ENCODE measurements around the gene CDH13.

Gene CDH13

GRCh38 chr16:83021045-83021444, 394.3 kb downstream of the CDH13 start:
- no peak overlapping the region for H3K27ac ChIP-seq (ENCODE audit: low read depth, low read length)
- H3K4me1 ChIP-seq (ENCODE audit: control insufficient read depth, insufficient read depth, low read length) = no peaks in the 10 kb centered on the region
- H3K36me3 ChIP-seq (ENCODE audit: control insufficient read depth, insufficient read depth, low read length) = no peaks in the 10 kb centered on the region
- 0 out of 2 replicates have a peak, but pooled peaks cover 3% of the 10 kb centered on the region for H3K9me3 ChIP-seq (ENCODE audit: control insufficient read depth, insufficient read depth, low read depth, low read length)
- H3K4me3 ChIP-seq (ENCODE audit: low read depth, low read length) = no peak overlapping the region
- no peak overlapping the region for H3K9ac ChIP-seq (ENCODE audit: low read length)
- H3K27me3 ChIP-seq (ENCODE audit: control insufficient read depth, insufficient read depth, low read length) = no peaks in the 10 kb centered on the region

- H3K9ac ChIP-seq (ENCODE audit: low read length) = no peak overlapping the region
- H3K4me3 ChIP-seq (ENCODE audit: low read depth, low read length) = no peak overlapping the region
- H3K27me3 ChIP-seq (ENCODE audit: control insufficient read depth, insufficient read depth, low read length) = no peaks in the 10 kb centered on the region
- H3K9me3 ChIP-seq (ENCODE audit: control insufficient read depth, insufficient read depth, low read depth, low read length) = 0 out of 2 replicates have a peak, but pooled peaks cover 3% of the 10 kb centered on the region
- no peaks in the 10 kb centered on the region for H3K4me1 ChIP-seq (ENCODE audit: control insufficient read depth, insufficient read depth, low read length)
- H3K36me3 ChIP-seq (ENCODE audit: control insufficient read depth, insufficient read depth, low read length) = no peaks in the 10 kb centered on the region
- no peak overlapping the region for H3K27ac ChIP-seq (ENCODE audit: low read depth, low read length)
These were observed 395.0 kb downstream of the CDH13 start for GRCh38 chr16:83021746-83022145.

DNA sequence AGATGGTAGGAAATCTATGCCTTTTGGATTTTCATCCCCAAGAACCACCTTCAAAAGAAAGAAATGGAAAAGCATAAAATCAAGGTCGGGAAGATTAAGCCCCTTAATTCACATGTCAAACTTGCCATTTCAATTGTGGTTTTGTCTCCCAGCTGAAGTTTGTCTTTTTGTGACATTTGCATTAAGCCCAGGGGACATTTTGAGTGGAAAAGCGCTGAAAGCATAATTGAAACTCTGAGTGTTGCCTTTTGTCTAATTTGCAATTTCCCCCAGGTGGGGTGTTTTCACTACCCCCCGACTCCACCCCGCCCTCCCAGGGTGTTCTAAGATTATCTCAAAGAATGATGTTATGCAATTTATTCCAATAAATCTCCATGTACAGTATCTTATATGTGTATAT, 396.2 kb downstream of the CDH13 start:
- H3K27me3 ChIP-seq (ENCODE audit: control insufficient read depth, insufficient read depth, low read length) = no peaks in the 10 kb centered on the region
- 0 out of 2 replicates have a peak, but pooled peaks cover 3% of the 10 kb centered on the region for H3K9me3 ChIP-seq (ENCODE audit: control insufficient read depth, insufficient read depth, low read depth, low read length)
- no peaks in the 10 kb centered on the region for H3K4me1 ChIP-seq (ENCODE audit: control insufficient read depth, insufficient read depth, low read length)
- H3K4me3 ChIP-seq (ENCODE audit: low read depth, low read length) = no peak overlapping the region
- H3K27ac ChIP-seq (ENCODE audit: low read depth, low read length) = no peak overlapping the region
- H3K9ac ChIP-seq (ENCODE audit: low read length) = no peak overlapping the region
- no peaks in the 10 kb centered on the region for H3K36me3 ChIP-seq (ENCODE audit: control insufficient read depth, insufficient read depth, low read length)

DNA sequence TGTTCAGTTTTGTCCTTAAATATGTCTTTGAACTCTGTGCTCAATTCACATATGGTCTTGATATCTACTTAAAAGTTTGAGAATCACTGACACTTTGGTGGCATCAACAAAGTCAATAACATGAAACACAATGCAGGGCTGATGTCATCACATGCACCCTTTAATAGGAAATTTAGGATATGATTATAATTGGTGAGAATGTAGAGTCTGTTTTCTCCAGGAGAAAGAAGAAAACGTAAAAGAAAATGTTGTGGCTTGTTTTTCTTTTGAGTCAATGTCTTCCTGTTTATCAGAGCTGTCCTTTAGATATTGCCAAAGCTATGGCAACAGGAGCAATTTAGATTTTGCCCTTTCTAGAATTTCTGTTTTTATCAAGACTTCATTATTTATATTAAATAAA, 396.9 kb downstream of the CDH13 start:
- no peaks in the 10 kb centered on the region for H3K36me3 ChIP-seq (ENCODE audit: control insufficient read depth, insufficient read depth, low read length)
- H3K27me3 ChIP-seq (ENCODE audit: control insufficient read depth, insufficient read depth, low read length) = no peaks in the 10 kb centered on the region
- H3K4me3 ChIP-seq (ENCODE audit: low read depth, low read length) = no peak overlapping the region
- no peak overlapping the region for H3K9ac ChIP-seq (ENCODE audit: low read length)
- no peaks in the 10 kb centered on the region for H3K4me1 ChIP-seq (ENCODE audit: control insufficient read depth, insufficient read depth, low read length)
- no peak overlapping the region for H3K27ac ChIP-seq (ENCODE audit: low read depth, low read length)
- 0 out of 2 replicates have a peak, but pooled peaks cover 3% of the 10 kb centered on the region for H3K9me3 ChIP-seq (ENCODE audit: control insufficient read depth, insufficient read depth, low read depth, low read length)

- Histone ChIP-seq H3K27ac (ENCODE audit: low read depth, low read length) (no peak overlapping the region), H3K36me3 (ENCODE audit: control insufficient read depth, insufficient read depth, low read length) (no peaks in the 10 kb centered on the region), H3K27me3 (ENCODE audit: control insufficient read depth, insufficient read depth, low read length) (no peaks in the 10 kb centered on the region), H3K9ac (ENCODE audit: low read length) (no peak overlapping the region), H3K9me3 (ENCODE audit: control insufficient read depth, insufficient read depth, low read depth, low read length) (0 out of 2 replicates have a peak, but pooled peaks cover 3% of the 10 kb centered on the region), H3K4me1 (ENCODE audit: control insufficient read depth, insufficient read depth, low read length) (no peaks in the 10 kb centered on the region), H3K4me3 (ENCODE audit: low read depth, low read length) (no peak overlapping the region)
These were observed 401.2 kb downstream of the CDH13 start for GRCh38 chr16:83027973-83028372.

DNA sequence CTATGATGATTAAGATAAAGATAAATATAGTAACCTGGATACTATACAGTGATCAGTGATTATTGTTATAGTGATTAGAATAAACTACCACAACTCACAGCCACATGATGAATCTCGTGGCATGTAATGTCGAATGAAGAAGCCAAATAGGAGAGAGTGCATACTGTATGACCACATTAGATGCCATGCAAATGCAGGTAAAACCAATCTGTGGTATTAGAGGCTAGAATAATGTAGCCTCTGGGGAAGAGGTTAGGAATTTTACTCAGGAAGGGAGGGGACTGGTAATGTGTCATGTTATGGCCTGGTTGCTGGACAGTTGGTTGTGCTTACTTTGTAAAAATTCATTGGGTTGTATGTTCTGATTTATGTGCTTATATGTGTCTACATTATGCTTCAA, 402.7 kb downstream of the CDH13 start:
- Histone ChIP-seq H3K36me3 (ENCODE audit: control insufficient read depth, insufficient read depth, low read length) (no peaks in the 10 kb centered on the region), H3K4me1 (ENCODE audit: control insufficient read depth, insufficient read depth, low read length) (no peaks in the 10 kb centered on the region), H3K27ac (ENCODE audit: low read depth, low read length) (no peak overlapping the region), H3K4me3 (ENCODE audit: low read depth, low read length) (no peak overlapping the region), H3K27me3 (ENCODE audit: control insufficient read depth, insufficient read depth, low read length) (no peaks in the 10 kb centered on the region), H3K9me3 (ENCODE audit: control insufficient read depth, insufficient read depth, low read depth, low read length) (0 out of 2 replicates have a peak, but pooled peaks cover 3% of the 10 kb centered on the region), H3K9ac (ENCODE audit: low read length) (no peak overlapping the region)

- H3K9me3 ChIP-seq (ENCODE audit: control insufficient read depth, insufficient read depth, low read depth, low read length) = no peaks in the 10 kb centered on the region
- no peak overlapping the region for H3K4me3 ChIP-seq (ENCODE audit: low read depth, low read length)
- H3K27me3 ChIP-seq (ENCODE audit: control insufficient read depth, insufficient read depth, low read length) = no peaks in the 10 kb centered on the region
- no peaks in the 10 kb centered on the region for H3K36me3 ChIP-seq (ENCODE audit: control insufficient read depth, insufficient read depth, low read length)
- no peaks in the 10 kb centered on the region for H3K4me1 ChIP-seq (ENCODE audit: control insufficient read depth, insufficient read depth, low read length)
- H3K27ac ChIP-seq (ENCODE audit: low read depth, low read length) = no peak overlapping the region
- no peak overlapping the region for H3K9ac ChIP-seq (ENCODE audit: low read length)
These were observed 404.8 kb downstream of the CDH13 start for GRCh38 chr16:83031524-83031923.

- H3K4me3 ChIP-seq (ENCODE audit: low read depth, low read length) = no peak overlapping the region
- no peak overlapping the region for H3K27ac ChIP-seq (ENCODE audit: low read depth, low read length)
- 0 out of 2 replicates have a peak, but pooled peaks cover 1% of the 10 kb centered on the region for H3K9me3 ChIP-seq (ENCODE audit: control insufficient read depth, insufficient read depth, low read depth, low read length)
- H3K36me3 ChIP-seq (ENCODE audit: control insufficient read depth, insufficient read depth, low read length) = no peaks in the 10 kb centered on the region
- H3K4me1 ChIP-seq (ENCODE audit: control insufficient read depth, insufficient read depth, low read length) = no peaks in the 10 kb centered on the region
- no peaks in the 10 kb centered on the region for H3K27me3 ChIP-seq (ENCODE audit: control insufficient read depth, insufficient read depth, low read length)
- H3K9ac ChIP-seq (ENCODE audit: low read length) = no peak overlapping the region
These were observed 410.3 kb downstream of the CDH13 start for GRCh38 chr16:83037102-83037501.

GRCh38 chr16:83037884-83038283, 411.1 kb downstream of the CDH13 start:
- H3K4me1 ChIP-seq (ENCODE audit: control insufficient read depth, insufficient read depth, low read length) = no peaks in the 10 kb centered on the region

GRCh38 chr16:83040174-83040573, 413.4 kb downstream of the CDH13 start:
- H3K9ac ChIP-seq (ENCODE audit: low read length) = no peak overlapping the region
- no peaks in the 10 kb centered on the region for H3K36me3 ChIP-seq (ENCODE audit: control insufficient read depth, insufficient read depth, low read length)
- H3K27ac ChIP-seq (ENCODE audit: low read depth, low read length) = no peak overlapping the region
- no peaks in the 10 kb centered on the region for H3K27me3 ChIP-seq (ENCODE audit: control insufficient read depth, insufficient read depth, low read length)
- H3K4me1 ChIP-seq (ENCODE audit: control insufficient read depth, insufficient read depth, low read length) = no peaks in the 10 kb centered on the region
- H3K9me3 ChIP-seq (ENCODE audit: control insufficient read depth, insufficient read depth, low read depth, low read length) = 0 out of 2 replicates have a peak, but pooled peaks cover 2% of the 10 kb centered on the region
- no peak overlapping the region for H3K4me3 ChIP-seq (ENCODE audit: low read depth, low read length)

More at GRCh38 chr16:83037884-83038283, 411.1 kb downstream of the CDH13 start:
- no peak overlapping the region for H3K4me3 ChIP-seq (ENCODE audit: low read depth, low read length)
- H3K27ac ChIP-seq (ENCODE audit: low read depth, low read length) = no peak overlapping the region
- no peak overlapping the region for H3K9ac ChIP-seq (ENCODE audit: low read length)
- H3K36me3 ChIP-seq (ENCODE audit: control insufficient read depth, insufficient read depth, low read length) = no peaks in the 10 kb centered on the region
- H3K27me3 ChIP-seq (ENCODE audit: control insufficient read depth, insufficient read depth, low read length) = no peaks in the 10 kb centered on the region
- 0 out of 2 replicates have a peak, but pooled peaks cover 2% of the 10 kb centered on the region for H3K9me3 ChIP-seq (ENCODE audit: control insufficient read depth, insufficient read depth, low read depth, low read length)

DNA sequence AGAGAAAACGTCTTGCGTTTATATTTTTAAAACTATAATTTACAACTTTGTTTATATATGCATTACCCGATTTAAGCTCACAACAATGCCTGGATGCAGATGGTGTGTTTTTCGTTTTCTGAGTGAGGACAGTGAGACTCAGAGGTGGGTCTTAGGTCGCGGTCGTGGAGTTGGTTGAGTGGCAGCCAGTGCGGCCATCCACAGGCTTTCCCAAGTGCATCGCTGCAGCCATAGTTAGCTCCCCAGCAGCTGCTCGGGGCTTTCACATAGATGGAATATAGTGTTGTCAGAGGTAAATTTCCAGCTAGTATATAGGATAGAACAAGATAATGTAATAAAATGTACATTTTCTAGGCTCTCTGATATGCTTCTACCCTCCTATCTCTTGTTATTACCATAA, 417.8 kb downstream of the CDH13 start:
- Histone ChIP-seq H3K27me3 (ENCODE audit: control insufficient read depth, insufficient read depth, low read length) (no peaks in the 10 kb centered on the region), H3K9ac (ENCODE audit: low read length) (no peak overlapping the region), H3K4me1 (ENCODE audit: control insufficient read depth, insufficient read depth, low read length) (no peaks in the 10 kb centered on the region), H3K9me3 (ENCODE audit: control insufficient read depth, insufficient read depth, low read depth, low read length) (0 out of 2 replicates have a peak, but pooled peaks cover 3% of the 10 kb centered on the region), H3K36me3 (ENCODE audit: control insufficient read depth, insufficient read depth, low read length) (no peaks in the 10 kb centered on the region), H3K27ac (ENCODE audit: low read depth, low read length) (no peak overlapping the region), H3K4me3 (ENCODE audit: low read depth, low read length) (no peak overlapping the region)

DNA sequence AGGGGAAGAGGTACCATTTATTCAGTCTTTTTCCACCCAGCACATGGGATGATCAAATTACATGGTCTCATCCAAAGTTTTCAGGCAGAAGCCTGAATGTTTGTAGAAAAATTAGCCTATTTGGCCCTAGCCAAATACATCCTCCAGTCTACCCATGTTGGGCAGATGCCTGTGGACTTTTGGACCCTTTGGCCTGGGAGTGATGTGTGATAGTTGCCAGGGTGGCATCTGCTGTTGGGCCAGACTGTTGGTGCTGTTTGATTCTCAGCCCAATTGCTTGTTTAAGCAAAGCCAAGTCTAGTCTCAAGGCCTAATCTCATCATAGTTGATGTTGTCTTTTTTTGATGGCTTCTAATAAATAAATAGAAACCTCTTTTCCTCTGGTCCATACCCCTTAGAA, 419.0 kb downstream of the CDH13 start:
- no peaks in the 10 kb centered on the region for H3K4me1 ChIP-seq (ENCODE audit: control insufficient read depth, insufficient read depth, low read length)
- H3K9me3 ChIP-seq (ENCODE audit: control insufficient read depth, insufficient read depth, low read depth, low read length) = 0 out of 2 replicates have a peak, but pooled peaks cover 6% of the 10 kb centered on the region
- H3K27me3 ChIP-seq (ENCODE audit: control insufficient read depth, insufficient read depth, low read length) = no peaks in the 10 kb centered on the region
- no peak overlapping the region for H3K9ac ChIP-seq (ENCODE audit: low read length)
- no peaks in the 10 kb centered on the region for H3K36me3 ChIP-seq (ENCODE audit: control insufficient read depth, insufficient read depth, low read length)
- H3K27ac ChIP-seq (ENCODE audit: low read depth, low read length) = no peak overlapping the region
- H3K4me3 ChIP-seq (ENCODE audit: low read depth, low read length) = no peak overlapping the region
